NB4 (cell line): Measurements from ENCODE around the gene DIDO1.

ENCODE experiments used
- TF ChIP-seq, protein P1 (sequence below): IDR thresholded peaks from one replicate; pipeline ENCODE4 v1.5.1; 2012; ENCODE audit warnings: low read depth, low read length
- TF ChIP-seq, protein P2 (sequence below): IDR thresholded peaks from 2 replicates; pipeline ENCODE4 v1.6.1; 2011; ENCODE audit warnings: low read depth, low read length

DNA sequence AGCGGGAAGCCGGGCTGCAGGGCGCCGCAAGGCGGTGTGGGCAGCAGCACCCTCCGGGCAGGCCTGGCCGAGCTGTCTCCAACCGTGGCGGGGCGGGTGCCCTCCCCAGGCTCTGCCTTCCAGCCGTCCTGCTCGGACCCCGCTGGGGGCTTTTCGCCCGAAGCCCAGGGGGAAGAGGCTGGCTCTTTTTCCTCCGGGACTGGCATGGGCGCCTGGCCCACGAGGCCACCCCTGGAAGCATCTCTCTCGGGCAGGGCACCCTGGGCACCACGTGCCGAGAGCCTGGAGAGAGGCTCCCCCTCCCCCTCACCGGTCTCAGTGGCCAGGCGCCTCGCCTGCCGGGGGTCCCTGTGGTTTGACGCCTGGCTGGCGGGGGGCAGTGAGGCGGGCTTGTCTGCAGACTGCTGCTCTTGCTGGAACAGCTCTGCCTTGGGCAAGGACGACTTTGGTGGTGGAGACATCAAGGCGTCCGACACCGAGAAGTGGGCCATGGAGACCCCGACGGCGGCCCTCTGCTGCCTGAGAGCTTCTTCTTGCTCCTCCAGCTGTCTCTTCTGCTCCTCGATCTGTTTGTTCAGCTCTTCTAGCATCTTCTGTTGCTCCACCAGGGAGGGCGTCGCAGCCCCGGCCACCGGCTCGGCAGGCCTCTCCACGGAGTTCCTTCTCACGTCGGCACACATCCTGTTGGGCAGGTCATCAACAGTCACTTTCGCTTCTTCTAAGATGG lies 45.2 kb downstream of the DIDO1 start:
- TF ChIP-seq, protein P1, sequence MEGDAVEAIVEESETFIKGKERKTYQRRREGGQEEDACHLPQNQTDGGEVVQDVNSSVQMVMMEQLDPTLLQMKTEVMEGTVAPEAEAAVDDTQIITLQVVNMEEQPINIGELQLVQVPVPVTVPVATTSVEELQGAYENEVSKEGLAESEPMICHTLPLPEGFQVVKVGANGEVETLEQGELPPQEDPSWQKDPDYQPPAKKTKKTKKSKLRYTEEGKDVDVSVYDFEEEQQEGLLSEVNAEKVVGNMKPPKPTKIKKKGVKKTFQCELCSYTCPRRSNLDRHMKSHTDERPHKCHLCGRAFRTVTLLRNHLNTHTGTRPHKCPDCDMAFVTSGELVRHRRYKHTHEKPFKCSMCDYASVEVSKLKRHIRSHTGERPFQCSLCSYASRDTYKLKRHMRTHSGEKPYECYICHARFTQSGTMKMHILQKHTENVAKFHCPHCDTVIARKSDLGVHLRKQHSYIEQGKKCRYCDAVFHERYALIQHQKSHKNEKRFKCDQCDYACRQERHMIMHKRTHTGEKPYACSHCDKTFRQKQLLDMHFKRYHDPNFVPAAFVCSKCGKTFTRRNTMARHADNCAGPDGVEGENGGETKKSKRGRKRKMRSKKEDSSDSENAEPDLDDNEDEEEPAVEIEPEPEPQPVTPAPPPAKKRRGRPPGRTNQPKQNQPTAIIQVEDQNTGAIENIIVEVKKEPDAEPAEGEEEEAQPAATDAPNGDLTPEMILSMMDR = no peak
- TF ChIP-seq, protein P2, sequence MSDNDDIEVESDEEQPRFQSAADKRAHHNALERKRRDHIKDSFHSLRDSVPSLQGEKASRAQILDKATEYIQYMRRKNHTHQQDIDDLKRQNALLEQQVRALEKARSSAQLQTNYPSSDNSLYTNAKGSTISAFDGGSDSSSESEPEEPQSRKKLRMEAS = no peak
